A172 (cell line): ENCODE measurements around the gene PAN3. TPM values are rescaled to one million over a fixed set of nuclear protein-coding genes. Genes with fewer than 3 reads are reported as not detected.

ENCODE experiments used
- DNase-seq: peaks from one replicate; pipeline ENCODE4 v3.0.0-alpha.2; 2015; ENCODE audit warnings: low spot score
- total RNA-seq: library from RNA; depleted of rRNA; stranded (reverse); fragments of >200 nt; shearing (Covaris generic); gene quantifications from 2 replicates; pipeline ENCODE4 v1.2.3, GENCODE V29; 2014; rRNA removed

The PAN3 gene
- total RNA-seq, 1 experiment from 2014 or later = 8.6 TPM

GRCh38 chr13:28337166-28338005 is 199.0 kb downstream of the PAN3 start:
- peak; percentile 86 for DNase-seq

DNA sequence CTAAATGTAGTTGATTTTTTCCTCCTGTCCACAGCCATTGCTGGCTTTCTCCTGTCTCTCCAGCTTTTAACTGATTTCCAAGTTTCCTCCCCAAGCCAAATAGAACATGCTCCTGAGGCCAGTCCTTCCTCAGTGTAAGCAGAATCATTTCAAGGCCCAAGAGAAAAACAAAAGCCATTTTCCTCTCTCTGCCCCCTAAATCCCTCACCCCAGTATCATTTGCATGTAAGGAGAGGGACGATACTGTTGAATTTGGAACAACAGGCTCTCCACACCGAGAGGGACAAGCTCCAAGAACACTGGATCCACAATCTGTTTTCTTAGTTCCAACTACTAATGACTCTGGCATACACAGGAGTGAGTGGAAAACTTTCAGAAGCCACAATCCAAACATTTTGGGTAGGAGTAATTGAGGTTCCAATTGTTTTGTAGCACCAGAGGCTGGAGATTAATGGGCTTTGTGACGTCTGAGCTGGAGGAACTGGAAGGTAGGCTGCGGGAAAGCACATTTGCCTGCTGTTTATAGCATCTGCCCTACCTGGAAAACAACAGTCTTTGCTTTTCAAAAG is 199.7 kb downstream of the PAN3 start:
- DNase-seq = peak; percentile 41

GRCh38 chr13:28338742-28339141 is 200.4 kb downstream of the PAN3 start:
- DNase-seq = no peak

GRCh38 chr13:28339419-28339818 is 201.1 kb downstream of the PAN3 start:
- DNase-seq = peak; percentile 43

DNA sequence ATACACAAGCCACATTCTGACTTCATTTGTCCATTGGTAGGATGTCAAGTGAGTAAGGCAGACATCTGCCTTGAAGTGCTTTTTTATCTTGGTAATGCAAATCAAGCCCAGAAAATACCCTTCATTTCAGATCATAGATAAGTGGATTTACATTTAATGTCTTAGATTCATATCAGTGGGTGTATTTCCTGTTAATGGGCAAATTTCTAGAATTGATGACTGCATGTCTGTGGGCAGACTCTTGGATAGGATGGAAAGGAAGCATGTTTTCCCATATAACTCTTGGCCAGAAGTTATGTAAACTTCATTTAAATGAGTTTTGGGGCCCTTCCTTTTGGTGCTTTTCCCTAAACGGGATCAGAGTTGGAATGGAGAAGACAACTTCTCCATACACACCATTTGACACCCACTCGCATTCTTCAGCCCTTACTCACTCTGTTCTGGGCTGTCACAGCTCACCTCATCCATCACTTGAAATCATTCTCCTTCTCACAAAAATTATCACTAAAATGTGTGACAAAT is 202.0 kb downstream of the PAN3 start:
- peak; percentile 78 for DNase-seq

DNA sequence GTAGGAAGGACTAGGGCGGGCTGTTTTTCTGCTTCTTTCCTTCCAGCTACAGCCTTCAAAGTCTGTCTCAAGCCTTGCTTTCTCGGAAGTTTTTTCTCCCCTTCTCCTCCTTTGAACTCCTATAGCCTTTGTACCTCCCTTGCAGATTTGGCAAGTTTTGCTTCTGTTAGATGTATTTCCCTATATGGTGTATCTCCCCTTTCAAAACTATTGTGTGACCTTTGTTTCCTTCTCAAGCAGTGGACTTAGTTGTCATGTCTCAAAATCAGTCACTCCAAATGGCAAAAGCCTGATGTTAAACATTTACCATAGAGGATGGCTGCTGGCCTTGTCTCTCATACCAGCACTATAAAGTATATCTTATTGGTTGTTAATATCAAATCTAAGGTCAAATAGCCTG is 203.9 kb downstream of the PAN3 start:
- DNase-seq = no peak

- DNase-seq = no peak
Measured at GRCh38 chr13:28344163-28344562, 205.8 kb downstream of the PAN3 start.

Other genes with a start within 250 kb of the PAN3 start
- 0.22 TPM in 1 of 2 replicates, not detected in the other for gene PDX1, start 218.5 kb upstream of the PAN3 start, total RNA-seq
- gene CDX2, start 169.2 kb upstream of the PAN3 start, total RNA-seq = not detected in 2 replicates
- not detected in 2 replicates for gene URAD, start 149.9 kb upstream of the PAN3 start, total RNA-seq
- gene FLT3, start 38.0 kb upstream of the PAN3 start, total RNA-seq = 0.22 TPM in 1 of 2 replicates, not detected in the other